ENCODE results near the gene CAPZA1. TPM values are rescaled to one million over a fixed set of nuclear protein-coding genes. Genes with fewer than 3 reads are reported as not detected.
"Not testable (repeated sequence)": the region's sequence is repeated elsewhere in the genome, so short reads cannot be mapped to it uniquely, and the experiment has no call there.

Gene CAPZA1
- total RNA-seq, 1 experiment from 2014 or later = 116 TPM

- Histone ChIP-seq H3K36me3 (replicated peaks; ENCODE audit: control insufficient read depth, insufficient read depth, low read length) (no peaks in the 10 kb centered on the region), H3K27me3 (ENCODE audit: control insufficient read depth, insufficient read depth, low read length) (no peaks in the 10 kb centered on the region), H3K4me3 (ENCODE audit: insufficient read depth, low read depth, low read length) (no peak overlapping the region)
- DNase-seq = no peak
Observed at GRCh38 chr1:112638110-112638428, 18.4 kb downstream of the CAPZA1 start.

- not testable (repeated sequence) for H3K4me3 ChIP-seq (ENCODE audit: insufficient read depth, low read depth, low read length); H3K27me3 ChIP-seq (ENCODE audit: control insufficient read depth, insufficient read depth, low read length); DNase-seq; H3K36me3 ChIP-seq (replicated peaks; ENCODE audit: control insufficient read depth, insufficient read depth, low read length)
Observed at GRCh38 chr1:112640437-112640836, 20.8 kb downstream of the CAPZA1 start.

DNA sequence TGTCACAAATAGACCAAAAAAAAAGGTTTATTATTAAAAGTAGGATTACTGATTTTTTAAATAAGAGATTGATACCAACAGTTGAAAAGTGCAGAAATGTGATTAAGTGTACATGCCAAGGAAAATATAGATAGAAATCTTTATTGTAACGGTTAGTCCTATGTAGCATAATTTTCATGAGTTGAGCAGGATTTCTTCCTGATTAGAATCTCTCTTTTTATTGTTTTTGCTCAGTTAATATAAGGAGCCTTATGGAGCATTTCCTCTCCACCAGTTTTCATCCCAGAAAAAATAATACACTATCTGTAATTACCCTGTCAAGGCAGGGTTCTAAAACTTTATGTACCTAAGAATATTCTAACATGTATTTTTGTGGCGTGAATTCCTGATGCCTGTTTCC lies 23.4 kb downstream of the CAPZA1 start:
- H3K4me3 ChIP-seq (ENCODE audit: insufficient read depth, low read depth, low read length) = no peak overlapping the region
- H3K27me3 ChIP-seq (ENCODE audit: control insufficient read depth, insufficient read depth, low read length) = no peaks in the 10 kb centered on the region
- H3K36me3 ChIP-seq (replicated peaks; ENCODE audit: control insufficient read depth, insufficient read depth, low read length) = peaks cover 2% of the 10 kb centered on the region; the same call in 1 of the 2 replicates
- DNase-seq = no peak

- H3K4me3 ChIP-seq (ENCODE audit: insufficient read depth, low read depth, low read length) = no peak overlapping the region
- no peak for DNase-seq
- H3K27me3 ChIP-seq (ENCODE audit: control insufficient read depth, insufficient read depth, low read length) = no peaks in the 10 kb centered on the region
- peaks cover 3% of the 10 kb centered on the region; the same call in 1 of the 2 replicates for H3K36me3 ChIP-seq (replicated peaks; ENCODE audit: control insufficient read depth, insufficient read depth, low read length)
Observed at GRCh38 chr1:112646225-112646624, 26.6 kb downstream of the CAPZA1 start.

DNA sequence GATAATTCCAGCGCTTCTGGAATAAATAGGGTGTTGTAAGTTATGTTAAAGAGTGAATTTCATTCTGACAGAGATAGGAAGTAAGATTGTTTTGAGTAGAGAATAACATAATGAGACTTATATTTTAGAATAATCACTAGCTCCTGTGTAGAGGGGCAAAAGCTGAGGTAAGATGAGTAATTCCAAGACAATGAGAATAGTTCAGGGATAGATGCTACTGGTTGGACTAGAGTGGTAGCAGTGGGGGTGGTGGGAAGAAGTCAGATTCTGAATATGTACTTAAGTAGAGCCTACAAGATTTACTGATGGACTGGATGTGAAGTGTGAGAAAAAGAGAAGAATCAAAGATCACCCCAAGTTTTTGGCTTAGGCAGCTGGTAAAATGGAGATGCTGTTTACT lies 31.6 kb downstream of the CAPZA1 start:
- no peak for DNase-seq
- Histone ChIP-seq H3K4me3 (ENCODE audit: insufficient read depth, low read depth, low read length) (no peak overlapping the region), H3K27me3 (ENCODE audit: control insufficient read depth, insufficient read depth, low read length) (no peaks in the 10 kb centered on the region), H3K36me3 (replicated peaks; ENCODE audit: control insufficient read depth, insufficient read depth, low read length) (peaks cover 3% of the 10 kb centered on the region; the same call in 1 of the 2 replicates)

DNA sequence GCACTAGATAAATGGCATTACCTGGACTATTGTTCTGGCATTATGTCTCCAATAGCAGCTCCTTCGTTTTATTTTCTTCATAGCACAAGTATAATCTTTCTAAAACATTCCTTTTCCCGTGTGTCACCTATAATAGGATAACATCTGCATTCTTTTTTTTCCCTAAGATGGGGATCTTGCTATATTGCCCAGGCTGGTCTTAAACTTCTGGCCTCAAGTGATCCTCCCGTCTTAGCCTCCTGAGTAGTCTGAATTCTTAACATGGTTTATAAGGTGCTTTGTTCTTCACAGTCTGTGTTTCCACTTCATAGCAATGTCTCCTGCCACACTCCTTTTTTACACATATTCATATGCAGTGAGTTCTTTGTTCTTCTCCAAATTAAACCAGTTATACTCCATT lies 46.2 kb downstream of the CAPZA1 start:
- H3K27me3 ChIP-seq (ENCODE audit: control insufficient read depth, insufficient read depth, low read length) = no peaks in the 10 kb centered on the region
- no peak for DNase-seq
- H3K36me3 ChIP-seq (replicated peaks; ENCODE audit: control insufficient read depth, insufficient read depth, low read length) = peaks cover 8% of the 10 kb centered on the region
- H3K4me3 ChIP-seq (ENCODE audit: insufficient read depth, low read depth, low read length) = no peak overlapping the region

DNA sequence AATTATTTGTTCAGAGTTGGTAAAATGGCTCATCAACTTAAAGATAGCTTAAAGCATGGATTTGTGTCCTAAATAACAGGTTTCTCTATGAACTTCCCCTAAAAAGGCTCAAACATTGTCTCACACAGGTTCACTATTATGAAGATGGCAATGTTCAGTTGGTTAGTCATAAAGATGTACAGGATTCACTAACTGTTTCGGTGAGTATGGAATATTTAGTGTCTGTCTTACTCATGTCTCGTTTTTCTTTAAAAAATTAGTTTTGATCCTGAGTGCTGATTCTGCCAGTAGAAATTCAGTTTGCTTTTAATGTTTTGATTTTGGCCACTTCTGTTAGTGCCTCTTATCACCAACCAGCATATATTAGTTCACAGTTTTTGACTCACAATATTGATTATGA lies 47.3 kb downstream of the CAPZA1 start:
- no peak for DNase-seq
- Histone ChIP-seq H3K4me3 (ENCODE audit: insufficient read depth, low read depth, low read length) (no peak overlapping the region), H3K27me3 (ENCODE audit: control insufficient read depth, insufficient read depth, low read length) (no peaks in the 10 kb centered on the region), H3K36me3 (replicated peaks; ENCODE audit: control insufficient read depth, insufficient read depth, low read length) (peaks cover 8% of the 10 kb centered on the region)

DNA sequence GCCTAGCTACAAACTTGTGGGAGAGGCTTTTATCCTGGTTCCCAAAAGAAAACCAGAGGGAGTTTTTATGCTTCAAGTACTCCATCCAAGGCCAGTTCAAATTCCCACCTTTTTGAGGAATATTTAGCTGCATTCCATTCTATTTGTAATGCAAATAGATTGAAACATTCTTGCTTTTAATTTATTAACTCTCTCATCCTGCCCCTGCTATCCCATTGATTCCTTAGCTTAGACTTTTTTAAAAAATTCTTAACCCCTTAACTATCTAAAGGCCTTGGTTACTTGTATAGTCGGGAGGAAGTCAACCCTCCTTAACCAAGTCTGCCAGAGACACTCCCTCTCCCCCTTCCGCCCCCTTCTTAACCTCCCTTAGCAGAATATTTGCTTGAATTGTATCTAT lies 52.4 kb downstream of the CAPZA1 start:
- Histone ChIP-seq H3K27me3 (ENCODE audit: control insufficient read depth, insufficient read depth, low read length) (peaks cover 3% of the 10 kb centered on the region), H3K36me3 (replicated peaks; ENCODE audit: control insufficient read depth, insufficient read depth, low read length) (peaks cover 4% of the 10 kb centered on the region; the same call in 1 of the 2 replicates), H3K4me3 (ENCODE audit: insufficient read depth, low read depth, low read length) (no peak overlapping the region)
- no peak for DNase-seq

DNA sequence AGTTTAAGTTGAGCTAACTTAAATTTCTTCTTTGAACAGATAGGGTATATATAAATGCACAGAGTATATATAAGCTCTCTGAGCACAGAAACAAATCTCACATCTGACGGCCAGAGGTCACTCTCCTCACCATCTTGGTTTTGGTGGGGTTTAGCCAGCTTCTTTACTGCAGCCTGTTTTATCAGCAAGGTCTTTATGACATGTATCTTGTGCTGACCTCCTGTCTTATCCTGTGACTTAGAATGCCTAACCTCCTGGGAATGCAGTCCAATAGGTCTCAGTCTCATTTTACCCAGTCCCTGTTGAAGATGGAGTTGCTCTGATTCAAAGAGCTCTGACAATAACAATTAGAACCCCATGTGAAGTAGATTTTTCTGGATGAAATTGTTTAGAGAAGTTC lies 53.2 kb downstream of the CAPZA1 start:
- no peak overlapping the region for H3K4me3 ChIP-seq (ENCODE audit: insufficient read depth, low read depth, low read length)
- DNase-seq = no peak
- H3K36me3 ChIP-seq (replicated peaks; ENCODE audit: control insufficient read depth, insufficient read depth, low read length) = peaks cover 3% of the 10 kb centered on the region; the same call in 1 of the 2 replicates
- peaks cover 3% of the 10 kb centered on the region for H3K27me3 ChIP-seq (ENCODE audit: control insufficient read depth, insufficient read depth, low read length)

DNA sequence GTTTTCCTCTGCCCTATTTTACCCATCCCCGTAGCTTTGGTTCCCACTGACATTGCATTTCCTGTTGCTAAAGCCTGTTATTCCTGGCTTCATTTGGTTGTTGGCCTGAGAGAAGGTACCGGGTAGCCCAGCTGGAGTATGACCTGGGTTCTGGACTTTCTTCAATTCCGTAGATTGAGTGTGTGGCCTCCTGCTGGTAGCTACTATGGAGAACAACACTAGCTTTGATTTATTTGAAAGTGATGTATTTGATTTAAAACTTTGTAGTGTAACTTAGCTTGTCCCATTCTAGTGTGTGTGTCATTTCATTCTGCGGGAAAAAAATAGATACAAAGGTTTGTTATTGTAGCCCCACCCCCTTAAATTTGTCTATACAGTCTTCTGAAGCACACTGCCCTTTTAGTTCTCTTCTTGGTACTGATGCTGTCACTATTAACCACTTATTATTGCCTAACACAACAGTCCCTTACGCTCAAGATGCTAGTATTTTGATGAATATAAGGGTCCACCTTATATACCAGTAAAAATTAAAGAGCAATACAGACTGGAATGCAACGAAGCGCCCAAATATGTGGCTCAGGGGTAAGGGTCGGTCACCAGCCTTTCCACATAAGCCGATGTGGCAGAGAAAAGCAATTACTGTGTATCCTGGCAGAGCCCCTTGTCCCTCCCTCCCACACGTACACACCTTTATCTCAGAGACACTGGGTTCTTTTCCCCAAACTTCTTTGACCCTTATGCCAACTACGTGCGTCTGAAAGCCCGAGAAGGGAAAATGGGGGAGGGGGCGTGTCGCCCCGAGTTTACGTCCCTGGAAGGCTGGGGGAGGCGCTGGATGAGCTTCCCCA lies 54.2 kb downstream of the CAPZA1 start:
- Histone ChIP-seq H3K36me3 (replicated peaks; ENCODE audit: control insufficient read depth, insufficient read depth, low read length) (peaks cover 3% of the 10 kb centered on the region; the same call in 1 of the 2 replicates), H3K27me3 (ENCODE audit: control insufficient read depth, insufficient read depth, low read length) (peaks cover 3% of the 10 kb centered on the region), H3K4me3 (ENCODE audit: insufficient read depth, low read depth, low read length) (peak overlapping the region; percentile 82)
- no peak for DNase-seq

GRCh38 chr1:112674440-112674985 lies 54.9 kb downstream of the CAPZA1 start, which contains the start of gene MOV10:
Gene MOV10, plus strand, starts transcription at chr1:112674659. Its CDS starts 254 bp downstream, at chr1:112674913.
- H3K36me3 ChIP-seq (replicated peaks; ENCODE audit: control insufficient read depth, insufficient read depth, low read length) = peaks cover 2% of the 10 kb centered on the region; the same call in 1 of the 2 replicates
- peaks cover 3% of the 10 kb centered on the region for H3K27me3 ChIP-seq (ENCODE audit: control insufficient read depth, insufficient read depth, low read length)
- H3K4me3 ChIP-seq (ENCODE audit: insufficient read depth, low read depth, low read length) = peak within 1 kb of the TSS; percentile 82
- DNase-seq = peak; percentile 89

DNA sequence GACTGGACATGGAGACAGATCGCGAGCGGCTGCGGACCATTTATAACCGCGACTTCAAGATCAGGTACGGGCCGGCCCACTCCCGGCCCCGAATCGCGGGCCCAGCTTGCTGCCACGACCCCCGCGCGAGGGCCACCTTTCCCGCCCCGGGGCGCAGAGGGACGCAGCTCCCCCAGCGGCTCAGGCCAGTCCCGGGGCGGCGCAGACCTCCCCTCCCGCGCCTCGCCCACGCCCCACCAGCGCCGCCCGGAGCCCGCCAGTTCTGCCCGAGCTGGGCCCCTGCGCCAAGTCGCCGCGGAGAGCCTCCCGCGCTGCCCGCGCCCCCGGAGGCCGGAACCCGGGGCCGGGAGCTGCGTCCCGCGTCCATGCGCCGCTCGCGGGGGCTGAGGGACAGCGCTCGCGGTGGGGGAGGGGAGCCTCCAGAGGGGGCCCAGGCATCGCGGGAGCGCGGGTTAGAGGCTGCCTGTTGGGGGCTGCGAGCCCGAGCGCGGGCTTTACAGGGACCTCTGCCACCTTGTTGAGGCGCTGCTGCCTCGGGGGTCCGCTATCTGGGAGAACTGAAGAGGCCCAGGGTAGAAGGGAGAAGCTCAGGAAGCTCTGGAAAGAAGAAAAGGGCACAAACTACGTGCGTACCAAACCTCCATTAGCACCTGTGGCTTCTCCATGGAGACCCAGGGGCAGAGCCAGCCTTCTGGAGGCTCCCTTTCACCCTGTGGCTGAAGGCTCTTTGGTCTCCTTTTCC lies 55.5 kb downstream of the CAPZA1 start:
- H3K4me3 ChIP-seq (ENCODE audit: insufficient read depth, low read depth, low read length) = peak overlapping the region; percentile 82
- no peaks in the 10 kb centered on the region; the same call in 1 of the 2 replicates for H3K36me3 ChIP-seq (replicated peaks; ENCODE audit: control insufficient read depth, insufficient read depth, low read length)
- DNase-seq = peak; percentile 88
- H3K27me3 ChIP-seq (ENCODE audit: control insufficient read depth, insufficient read depth, low read length) = peaks cover 3% of the 10 kb centered on the region

- Histone ChIP-seq H3K4me3 (ENCODE audit: insufficient read depth, low read depth, low read length) (peak overlapping the region; percentile 82), H3K36me3 (replicated peaks; ENCODE audit: control insufficient read depth, insufficient read depth, low read length) (no peaks in the 10 kb centered on the region), H3K27me3 (ENCODE audit: control insufficient read depth, insufficient read depth, low read length) (peaks cover 3% of the 10 kb centered on the region)
- DNase-seq = no peak
Observed at GRCh38 chr1:112675728-112676381, 56.2 kb downstream of the CAPZA1 start.

GRCh38 chr1:112676543-112676942 lies 56.9 kb downstream of the CAPZA1 start:
- Histone ChIP-seq H3K27me3 (ENCODE audit: control insufficient read depth, insufficient read depth, low read length) (peaks cover 3% of the 10 kb centered on the region), H3K4me3 (ENCODE audit: insufficient read depth, low read depth, low read length) (no peak overlapping the region), H3K36me3 (replicated peaks; ENCODE audit: control insufficient read depth, insufficient read depth, low read length) (no peaks in the 10 kb centered on the region)
- DNase-seq = no peak

Data from H7 (cell line).